ENCODE measurements around the gene KCTD15. TPM values are rescaled to one million over a fixed set of nuclear protein-coding genes. Genes with fewer than 3 reads are reported as not detected.

KCTD15 gene
- total RNA-seq, 1 experiment from 2014 or later: 25.4 TPM

DNA sequence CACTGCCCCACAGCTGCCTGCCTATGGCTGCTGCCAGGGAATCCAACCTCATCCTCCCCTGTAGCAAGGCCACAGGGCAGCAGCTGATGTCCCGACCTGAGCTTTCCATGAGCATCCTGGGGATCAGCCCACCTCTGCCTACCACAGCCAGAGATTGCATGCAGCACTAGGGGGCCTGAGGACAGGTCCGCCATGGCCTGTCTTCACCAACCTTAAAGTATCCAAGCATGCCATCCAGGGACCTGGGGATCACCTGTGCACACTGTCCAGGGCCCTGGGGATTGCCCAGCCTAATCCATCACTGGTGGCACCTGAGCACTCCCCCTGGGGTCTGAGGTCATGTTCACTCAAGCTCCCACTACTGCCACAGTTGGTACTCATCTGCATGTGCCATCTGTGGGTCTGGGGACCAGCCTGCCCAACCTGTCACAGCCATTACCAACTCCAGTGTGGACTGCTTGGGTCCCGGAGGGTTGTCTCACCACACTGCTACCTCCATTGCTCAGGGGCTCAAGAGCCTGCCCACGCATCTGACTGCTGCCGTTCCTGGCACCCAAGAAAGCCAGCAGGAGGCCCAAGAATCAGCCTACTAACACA lies 53.0 kb downstream of the KCTD15 start:
- DNase-seq (ENCODE audit: low spot score): no peak

DNA sequence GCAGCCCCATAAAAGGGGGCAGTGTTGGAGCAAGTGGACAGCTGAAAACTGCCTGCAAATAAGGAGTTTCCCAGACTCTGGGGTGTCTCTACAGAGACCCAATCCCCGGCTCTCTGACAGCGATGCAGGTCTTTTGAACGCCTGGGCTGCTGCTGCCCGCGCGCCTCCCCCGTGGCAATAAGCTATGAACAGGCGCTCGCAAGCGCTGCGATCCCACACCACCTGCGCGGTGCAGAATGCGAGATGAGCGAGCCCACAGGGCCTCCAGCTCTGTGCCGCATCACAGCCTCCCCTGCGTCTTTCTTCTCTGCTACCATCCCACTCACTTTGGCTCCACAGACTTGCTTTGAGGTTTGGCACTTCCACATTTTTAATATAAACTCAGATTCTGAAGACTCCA lies 62.3 kb downstream of the KCTD15 start:
- no peak for DNase-seq (ENCODE audit: low spot score)

DNA sequence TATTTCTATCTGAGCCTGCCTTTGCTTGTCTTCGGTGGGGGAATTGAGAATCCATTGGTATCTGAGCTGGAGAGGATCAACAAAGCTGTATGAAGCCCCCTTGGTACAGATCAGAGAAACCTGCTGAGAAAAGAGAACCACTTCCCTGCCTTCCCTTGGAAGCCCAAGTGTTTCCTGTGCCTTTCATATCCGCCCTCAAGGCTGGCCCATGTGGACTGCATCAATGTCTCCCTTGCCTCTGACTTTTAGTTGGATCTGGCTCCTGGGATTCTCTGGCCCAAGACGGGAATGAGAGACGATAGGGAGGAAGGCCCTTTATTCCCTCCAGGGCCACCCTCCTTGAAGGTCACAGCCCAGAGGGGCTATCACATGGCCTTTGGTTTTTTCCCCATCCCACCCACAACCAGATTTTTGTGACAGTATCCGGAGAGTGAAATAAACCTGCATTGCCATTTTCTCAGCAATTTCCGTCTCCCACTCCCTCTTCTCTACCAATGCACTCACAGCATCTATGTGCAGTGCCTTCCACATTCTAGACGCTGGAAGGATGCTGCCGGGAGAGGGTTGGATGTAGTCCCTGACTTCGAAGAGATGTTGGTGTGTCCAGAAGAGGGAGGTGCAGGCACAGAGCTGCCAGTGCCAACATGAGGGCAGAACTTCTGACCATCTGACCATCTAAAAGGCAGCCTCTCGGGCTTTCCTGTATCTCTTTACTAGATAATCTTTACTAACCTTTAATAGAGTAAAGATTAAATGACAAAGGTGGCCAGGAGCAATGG lies 63.8 kb downstream of the KCTD15 start:
- no peak for DNase-seq (ENCODE audit: low spot score)

DNA sequence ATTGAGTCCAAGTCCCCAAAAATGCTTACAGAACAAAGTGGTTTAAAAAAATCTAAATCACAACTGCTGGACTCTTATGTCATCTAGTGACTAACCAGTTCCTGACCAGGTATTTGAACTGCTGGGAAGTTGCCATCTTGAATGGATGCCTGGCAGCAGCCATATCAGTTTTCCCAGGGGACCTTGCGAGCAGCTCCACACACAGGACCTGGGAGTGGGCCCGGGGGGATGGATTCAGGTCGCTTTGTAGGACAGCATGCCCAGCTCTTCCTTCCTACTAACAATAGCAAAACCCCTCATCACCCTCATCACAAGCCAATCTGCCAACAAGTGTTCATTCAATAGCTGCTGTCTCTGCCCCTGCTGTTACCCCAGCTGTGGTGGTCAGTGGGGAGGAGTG lies 65.3 kb downstream of the KCTD15 start:
- DNase-seq (ENCODE audit: low spot score): no peak

DNA sequence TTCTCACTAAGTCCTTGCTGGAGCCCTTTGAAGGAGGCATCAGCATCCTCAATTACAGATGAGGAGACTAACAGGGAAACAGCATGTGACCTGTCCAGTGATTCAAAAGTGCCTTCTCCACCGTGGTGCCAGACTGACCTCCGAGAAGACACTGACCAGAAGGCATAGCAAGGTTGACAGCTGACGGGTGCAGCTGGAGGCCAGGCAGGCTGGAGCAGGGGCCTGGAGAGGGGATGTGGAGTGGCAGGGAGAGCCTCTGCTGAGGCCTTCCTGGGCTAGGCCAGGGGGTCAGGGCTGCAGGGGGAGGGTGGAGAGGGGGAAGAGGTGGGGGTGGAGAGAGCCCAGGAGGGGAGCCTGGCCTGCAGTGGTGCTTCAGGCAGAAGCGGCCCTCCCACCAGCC lies 66.3 kb downstream of the KCTD15 start:
- no peak for DNase-seq (ENCODE audit: low spot score)

DNA sequence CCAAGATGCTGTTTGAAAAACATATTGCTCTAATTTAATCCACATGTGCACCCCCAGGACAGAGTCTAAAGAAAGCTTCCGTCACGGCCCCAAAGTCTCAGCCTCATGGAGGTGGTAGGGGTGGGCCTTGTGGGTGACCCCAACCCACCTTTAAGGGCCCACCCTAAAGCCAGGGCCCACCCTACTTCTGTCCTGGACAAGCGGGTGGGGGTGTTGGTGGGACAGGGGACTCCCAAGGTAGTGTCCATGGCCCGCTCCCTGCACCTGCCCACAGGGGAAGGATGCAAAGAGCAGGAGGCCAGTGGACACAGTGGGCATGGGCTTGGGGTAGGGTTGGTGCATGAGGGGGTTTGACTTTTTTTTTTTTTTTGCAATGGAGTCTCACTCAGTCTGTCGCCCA lies 66.8 kb downstream of the KCTD15 start:
- DNase-seq (ENCODE audit: low spot score): no peak

DNA sequence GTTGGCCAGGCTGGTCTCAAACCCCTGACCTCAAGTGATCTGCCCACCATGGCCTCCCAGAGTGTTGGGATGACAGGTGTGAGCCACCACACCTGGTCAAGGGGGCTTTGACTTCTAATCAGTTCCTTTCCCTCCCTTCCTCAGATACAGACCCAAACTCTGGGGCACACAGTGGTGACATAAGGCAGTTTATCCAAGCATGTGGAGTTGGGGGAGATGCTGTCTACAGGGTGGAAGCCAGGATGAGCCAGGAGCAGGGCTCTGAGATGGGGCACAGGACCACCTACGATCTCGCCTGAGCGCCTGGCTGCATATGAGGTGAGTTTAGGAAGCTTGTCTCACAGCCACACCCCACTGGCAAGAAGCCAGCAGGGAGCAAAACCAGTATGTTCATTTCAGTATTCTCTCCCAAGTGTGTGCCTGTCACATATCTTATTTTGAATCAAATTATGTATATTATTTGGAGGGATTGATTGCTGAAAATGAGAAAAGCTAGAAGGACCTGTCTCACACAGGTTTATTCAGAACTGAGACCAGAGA lies 67.7 kb downstream of the KCTD15 start:
- DNase-seq (ENCODE audit: low spot score): peak; percentile 9

DNA sequence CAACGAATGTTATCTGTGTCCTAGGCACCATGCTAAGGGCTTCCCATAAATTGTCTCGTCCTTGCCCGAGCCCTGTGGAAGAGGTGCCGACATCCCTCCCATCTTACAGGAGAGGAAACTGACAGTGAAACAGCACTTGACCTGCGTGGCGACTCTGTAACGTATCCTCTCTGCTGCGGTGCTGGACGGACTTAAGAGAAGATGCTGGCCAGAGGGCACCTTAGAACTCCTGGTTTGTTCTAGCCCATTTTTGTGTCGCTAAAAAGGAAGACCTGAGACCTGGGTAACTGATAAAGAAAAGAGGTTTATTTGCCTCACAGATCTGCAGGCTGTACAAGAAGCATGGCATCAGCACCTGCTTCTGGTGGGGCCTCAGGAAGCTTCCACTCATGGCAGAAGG lies 68.6 kb downstream of the KCTD15 start:
- no peak for DNase-seq (ENCODE audit: low spot score)

Other genes with a start within 250 kb of the KCTD15 start
- not detected in 2 replicates for gene CHST8, start 174.9 kb upstream of the KCTD15 start, total RNA-seq (2014; rRNA removed; shearing (Covaris generic))